GM23338 (cell line): ENCODE results near the gene ADAMTS20. TPM values are rescaled to one million over a fixed set of nuclear protein-coding genes. Genes with fewer than 3 reads are reported as not detected.

Experiments used
- ATAC-seq: fragments of 200-7000 bp; cut with Tn5 transposase; 3 replicates; pipeline ENCODE4 v1.9.1; 2020
- DNase-seq: peaks from one replicate; pipeline ENCODE4 v3.0.0-alpha.2; 2015; ENCODE audit warnings: low spot score
- H2AFZ ChIP-seq: fragments of 200-600 bp; sonication (generic); 2 replicates; pipeline ENCODE4 v1.8.0; 2016; ENCODE audit warnings: antibody characterized with exemption, mild to moderate bottlenecking, moderate library complexity
- H3F3A ChIP-seq: fragments of 200-600 bp; sonication (generic); replicated peaks from 2 replicates; pipeline ENCODE4 v1.8.0; 2017; ENCODE audit warnings: antibody characterized with exemption, mixed run types, low read depth
- H3K27ac ChIP-seq: fragments of 200-600 bp; sonication (generic); 2 replicates; pipeline ENCODE4 v1.6.1; 2016; ENCODE audit warnings: low read depth
- H3K27me3 ChIP-seq: fragments of 200-600 bp; sonication (generic); 2 replicates; pipeline ENCODE4 v1.8.0; 2016; ENCODE audit warnings: mild to moderate bottlenecking, mixed run types, moderate library complexity; ENCODE audit not compliant: insufficient read depth
- H3K36me3 ChIP-seq: fragments of 200-600 bp; sonication (generic); 2 replicates; pipeline ENCODE4 v1.8.0; 2016; ENCODE audit warnings: mild to moderate bottlenecking; ENCODE audit not compliant: insufficient read depth
- H3K4me1 ChIP-seq: fragments of 200-600 bp; sonication (generic); 2 replicates; pipeline ENCODE4 v1.8.0; 2016; ENCODE audit warnings: mild to moderate bottlenecking, moderate library complexity; ENCODE audit not compliant: insufficient read depth
- H3K4me2 ChIP-seq: fragments of 200-600 bp; sonication (generic); 2 replicates; pipeline ENCODE4 v1.7.1; 2017; ENCODE audit warnings: mixed run types
- H3K4me3 ChIP-seq: fragments of 200-600 bp; sonication (generic); 2 replicates; pipeline ENCODE4 v1.6.1; 2016; ENCODE audit warnings: mixed run types
- H3K79me2 ChIP-seq: fragments of 200-600 bp; sonication (generic); replicated peaks from 2 replicates; pipeline ENCODE4 v1.8.0; 2017; ENCODE audit warnings: mild to moderate bottlenecking; ENCODE audit not compliant: insufficient read depth
- H3K9me2 ChIP-seq: fragments of 200-600 bp; sonication (generic); 2 replicates; pipeline ENCODE4 v1.8.0; 2017; ENCODE audit not compliant: insufficient read depth
- H4K20me1 ChIP-seq: fragments of 200-600 bp; sonication (generic); replicated peaks from 2 replicates; pipeline ENCODE4 v1.8.0; 2017; ENCODE audit warnings: mild to moderate bottlenecking; ENCODE audit not compliant: insufficient read depth
- H3K27ac Mint-ChIP-seq: 2 replicates; pipeline ENCODE4 v1.8.0; 2020; ENCODE audit warnings: inconsistent platforms, mild to moderate bottlenecking, moderate library complexity, mixed read lengths
- H3K27me3 Mint-ChIP-seq: 3 replicates; pipeline ENCODE4 v1.8.0; 2022; ENCODE audit warnings: low read depth, mild to moderate bottlenecking, moderate library complexity, mixed read lengths, inconsistent platforms; ENCODE audit not compliant: insufficient read depth, poor library complexity
- H3K36me3 Mint-ChIP-seq: 3 replicates; pipeline ENCODE4 v1.8.0; 2021; ENCODE audit warnings: low read depth, mild to moderate bottlenecking, inconsistent platforms, moderate library complexity, mixed read lengths
- H3K4me1 Mint-ChIP-seq: 3 replicates; pipeline ENCODE4 v1.8.0; 2020; ENCODE audit warnings: mild to moderate bottlenecking, inconsistent platforms, mixed read lengths
- H3K4me3 Mint-ChIP-seq: 3 replicates; pipeline ENCODE4 v1.8.0; 2021; ENCODE audit warnings: moderate library complexity, mild to moderate bottlenecking, inconsistent platforms, mixed read lengths
- H3K9me3 Mint-ChIP-seq: 3 replicates; pipeline ENCODE4 v1.8.0; 2020; ENCODE audit warnings: moderate library complexity, mild to moderate bottlenecking, inconsistent platforms, mixed read lengths
- CREB1 ChIP-seq: fragments of 250-450 bp; sonication (Bioruptor Pico); IDR thresholded peaks from 2 replicates; pipeline ENCODE4 v1.5.0; 2020; ENCODE audit warnings: low read depth, mild to moderate bottlenecking, moderate library complexity
- EZH2 ChIP-seq: fragments of 200-600 bp; sonication (generic); IDR thresholded peaks from one replicate; pipeline ENCODE4 v1.8.0; 2017; ENCODE audit warnings: antibody characterized with exemption, mild to moderate bottlenecking, low read depth; ENCODE audit not compliant: unreplicated experiment
- EZH2phosphoT487 ChIP-seq: fragments of 200-600 bp; sonication (generic); IDR thresholded peaks from one replicate; pipeline ENCODE4 v1.8.1; 2018; ENCODE audit warnings: antibody characterized with exemption; ENCODE audit not compliant: unreplicated experiment
- JUNB ChIP-seq: IDR thresholded peaks from one replicate; pipeline ENCODE4 v1.6.1; 2016; ENCODE audit warnings: antibody characterized with exemption; ENCODE audit not compliant: unreplicated experiment
- NANOG ChIP-seq: IDR thresholded peaks from 2 replicates; pipeline ENCODE4 v1.6.1; 2016; ENCODE audit warnings: antibody characterized with exemption, borderline replicate concordance
- POLR2AphosphoS5 ChIP-seq: IDR thresholded peaks from 2 replicates; pipeline ENCODE4 v1.6.1; 2016; ENCODE audit warnings: antibody characterized with exemption, low read depth
- STAT1 ChIP-seq: IDR thresholded peaks from one replicate; pipeline ENCODE4 v1.6.1; 2016; ENCODE audit warnings: antibody characterized with exemption; ENCODE audit not compliant: unreplicated experiment
- ZNF114 ChIP-seq: fragments of 250-450 bp; sonication (Bioruptor Pico); IDR thresholded peaks from 2 replicates; pipeline ENCODE4 v1.5.0; 2020; ENCODE audit warnings: mild to moderate bottlenecking, moderate library complexity
- ZNF331 ChIP-seq: fragments of 250-450 bp; sonication (Bioruptor Pico); IDR thresholded peaks from 2 replicates; pipeline ENCODE4 v1.5.0; 2020; ENCODE audit warnings: low read depth, mild to moderate bottlenecking, moderate library complexity
- polyA plus RNA-seq: library from polyadenylated mRNA; unstranded; fragments of >200 nt; fragmentation: Nextera tagmentation; extraction: Ambion mirVana; gene quantifications from 2 replicates; pipeline ENCODE4 v1.2.1, GENCODE V29; 2016
- total RNA-seq: library from RNA; depleted of rRNA; stranded (reverse); fragments of >200 nt; shearing (Covaris generic); gene quantifications from 2 replicates; pipeline ENCODE4 v1.2.3, GENCODE V29; 2014
- TF ChIP-seq, protein P1 (sequence below): IDR thresholded peaks from 2 replicates; pipeline ENCODE4 v1.6.1; 2016; ENCODE audit warnings: antibody characterized with exemption
- TF ChIP-seq, protein P2 (sequence below), 2 experiments: fragments of 200-600 bp in 1 of 2; sonication (generic) in 1 of 2; conservative IDR thresholded peaks; 2 replicates each; pipeline versions ENCODE4 v1.5.1 to v1.6.1; 2016 to 2017; ENCODE audit warnings: antibody characterized with exemption in 2 of 2, low read depth in 2 of 2, mild to moderate bottlenecking in 2 of 2, moderate library complexity in 1 of 2

The ADAMTS20 gene
- total and polyA plus RNA-seq, 2 experiments from 2014 or later = 2.0 to 9.3 TPM

GRCh38 chr12:43332977-43333640 is 218.9 kb downstream of the ADAMTS20 start:
- Histone ChIP-seq H3K4me2 (no peak overlapping the region), H3F3A (no peaks in the 10 kb centered on the region), H3K9me2 (peaks cover 6% of the 10 kb centered on the region), H2AFZ (no peak overlapping the region), H3K27me3 (no peaks in the 10 kb centered on the region), H4K20me1 (no peaks in the 10 kb centered on the region), H3K79me2 (no peaks in the 10 kb centered on the region), H3K36me3 (no peaks in the 10 kb centered on the region), H3K27ac (no peak overlapping the region), H3K4me3 (no peak overlapping the region), H3K4me1 (no peaks in the 10 kb centered on the region; the same call in 1 of the 2 replicates)
- ATAC-seq (no peak), DNase-seq (no peak)
- H3K4me3 Mint-ChIP-seq = no peak overlapping the region
- peaks cover 19% of the 10 kb centered on the region for H3K9me3 Mint-ChIP-seq
- no peak overlapping the region for H3K27ac Mint-ChIP-seq
- peaks cover 2% of the 10 kb centered on the region for H3K27me3 Mint-ChIP-seq
- H3K4me1 Mint-ChIP-seq = peaks cover 8% of the 10 kb centered on the region
- no peak for TF ChIP-seq EZH2phosphoT487
- TF ChIP-seq STAT1 = no peak
- TF ChIP-seq ZNF331 (CRISPR knock-in tag) = no peak
- TF ChIP-seq JUNB = no peak
- TF ChIP-seq, protein P1, sequence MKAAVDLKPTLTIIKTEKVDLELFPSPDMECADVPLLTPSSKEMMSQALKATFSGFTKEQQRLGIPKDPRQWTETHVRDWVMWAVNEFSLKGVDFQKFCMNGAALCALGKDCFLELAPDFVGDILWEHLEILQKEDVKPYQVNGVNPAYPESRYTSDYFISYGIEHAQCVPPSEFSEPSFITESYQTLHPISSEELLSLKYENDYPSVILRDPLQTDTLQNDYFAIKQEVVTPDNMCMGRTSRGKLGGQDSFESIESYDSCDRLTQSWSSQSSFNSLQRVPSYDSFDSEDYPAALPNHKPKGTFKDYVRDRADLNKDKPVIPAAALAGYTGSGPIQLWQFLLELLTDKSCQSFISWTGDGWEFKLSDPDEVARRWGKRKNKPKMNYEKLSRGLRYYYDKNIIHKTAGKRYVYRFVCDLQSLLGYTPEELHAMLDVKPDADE = no peak
- TF ChIP-seq CREB1 (CRISPR knock-in tag) = no peak
- no peak for TF ChIP-seq POLR2AphosphoS5
- TF ChIP-seq, protein P2, sequence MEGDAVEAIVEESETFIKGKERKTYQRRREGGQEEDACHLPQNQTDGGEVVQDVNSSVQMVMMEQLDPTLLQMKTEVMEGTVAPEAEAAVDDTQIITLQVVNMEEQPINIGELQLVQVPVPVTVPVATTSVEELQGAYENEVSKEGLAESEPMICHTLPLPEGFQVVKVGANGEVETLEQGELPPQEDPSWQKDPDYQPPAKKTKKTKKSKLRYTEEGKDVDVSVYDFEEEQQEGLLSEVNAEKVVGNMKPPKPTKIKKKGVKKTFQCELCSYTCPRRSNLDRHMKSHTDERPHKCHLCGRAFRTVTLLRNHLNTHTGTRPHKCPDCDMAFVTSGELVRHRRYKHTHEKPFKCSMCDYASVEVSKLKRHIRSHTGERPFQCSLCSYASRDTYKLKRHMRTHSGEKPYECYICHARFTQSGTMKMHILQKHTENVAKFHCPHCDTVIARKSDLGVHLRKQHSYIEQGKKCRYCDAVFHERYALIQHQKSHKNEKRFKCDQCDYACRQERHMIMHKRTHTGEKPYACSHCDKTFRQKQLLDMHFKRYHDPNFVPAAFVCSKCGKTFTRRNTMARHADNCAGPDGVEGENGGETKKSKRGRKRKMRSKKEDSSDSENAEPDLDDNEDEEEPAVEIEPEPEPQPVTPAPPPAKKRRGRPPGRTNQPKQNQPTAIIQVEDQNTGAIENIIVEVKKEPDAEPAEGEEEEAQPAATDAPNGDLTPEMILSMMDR (conservative IDR thresholded peaks at IDR 0.05; ENCODE audit: low read depth in 2 of 2) = no peak
- TF ChIP-seq NANOG = no peak
- TF ChIP-seq ZNF114 (CRISPR knock-in tag) = no peak
- H3K36me3 Mint-ChIP-seq = peaks cover 3% of the 10 kb centered on the region

- Histone ChIP-seq H3K27me3 (no peaks in the 10 kb centered on the region), H3F3A (no peaks in the 10 kb centered on the region), H2AFZ (no peak overlapping the region), H3K36me3 (no peaks in the 10 kb centered on the region), H4K20me1 (no peaks in the 10 kb centered on the region), H3K27ac (no peak overlapping the region), H3K4me2 (no peak overlapping the region), H3K4me3 (no peak overlapping the region), H3K79me2 (no peaks in the 10 kb centered on the region), H3K4me1 (no peaks in the 10 kb centered on the region), H3K9me2 (peaks cover 6% of the 10 kb centered on the region)
- Mint-ChIP-seq H3K27ac (no peak overlapping the region), H3K36me3 (peaks cover 3% of the 10 kb centered on the region), H3K9me3 (peaks cover 23% of the 10 kb centered on the region), H3K4me3 (no peak overlapping the region), H3K4me1 (no peaks in the 10 kb centered on the region), H3K27me3 (peaks cover 1% of the 10 kb centered on the region)
- DNase-seq (no peak), ATAC-seq (no peak)
- TF ChIP-seq ZNF114 (CRISPR knock-in tag) (no peak), NANOG (no peak), JUNB (no peak), EZH2phosphoT487 (no peak), EZH2 (no peak), STAT1 (no peak)
- TF ChIP-seq, protein P1 = no peak
Measured at GRCh38 chr12:43331935-43332334, 220.1 kb downstream of the ADAMTS20 start.
